Immature natural killer cell (primary cell): Measurements from ENCODE around the gene RSPH1. TPM values are rescaled to one million over a fixed set of nuclear protein-coding genes. Genes with fewer than 3 reads are reported as not detected.

ENCODE experiments used
- DNase-seq, 3 donors: peaks; one replicate each; pipeline ENCODE4 v3.0.0; 2022; ENCODE audit warnings: mixed read lengths in 1 of 3
- H3K27ac Mint-ChIP-seq, 6 donors: one replicate each; pipeline ENCODE4 v1.8.0; 2020; ENCODE audit warnings: mixed read lengths in 6 of 6, mild to moderate bottlenecking in 5 of 6, inconsistent platforms in 4 of 6, moderate library complexity in 3 of 6
- H3K27me3 Mint-ChIP-seq, 3 donors: one replicate each; pipeline ENCODE4 v1.8.0; 2020 to 2021; ENCODE audit warnings: low read depth in 3 of 3, mild to moderate bottlenecking in 3 of 3, mixed read lengths in 3 of 3, moderate library complexity in 3 of 3, inconsistent platforms in 1 of 3
- H3K36me3 Mint-ChIP-seq, 3 donors: one replicate each; pipeline ENCODE4 v1.8.0; 2020; ENCODE audit warnings: mixed read lengths in 3 of 3, inconsistent platforms in 2 of 3, mild to moderate bottlenecking in 2 of 3
- H3K4me1 Mint-ChIP-seq, 2 donors: one replicate each; pipeline ENCODE4 v1.8.0; 2020; ENCODE audit warnings: inconsistent platforms in 2 of 2, mild to moderate bottlenecking in 2 of 2, mixed read lengths in 2 of 2, moderate library complexity in 1 of 2
- H3K4me3 Mint-ChIP-seq, 5 donors: one replicate each; pipeline ENCODE4 v1.8.0; 2020; ENCODE audit warnings: mild to moderate bottlenecking in 5 of 5, mixed read lengths in 5 of 5, inconsistent platforms in 3 of 5, moderate library complexity in 3 of 5
- H3K9me3 Mint-ChIP-seq, 6 donors: one replicate each; pipeline ENCODE4 v1.8.0; 2020; ENCODE audit warnings: mild to moderate bottlenecking in 6 of 6, mixed read lengths in 6 of 6, inconsistent platforms in 4 of 6, moderate library complexity in 3 of 6
- polyA plus RNA-seq, 3 donors: library from polyadenylated mRNA; unstranded; fragments of 300-500 nt; fragmentation: Illumina TruSeq; gene quantifications; one replicate each; pipeline ENCODE4 v1.2.3, GENCODE V29; 2021

RSPH1 gene
- polyA plus RNA-seq: under 1 TPM in 1 of 3 donors, not detected in 2; 0.37 TPM

DNA sequence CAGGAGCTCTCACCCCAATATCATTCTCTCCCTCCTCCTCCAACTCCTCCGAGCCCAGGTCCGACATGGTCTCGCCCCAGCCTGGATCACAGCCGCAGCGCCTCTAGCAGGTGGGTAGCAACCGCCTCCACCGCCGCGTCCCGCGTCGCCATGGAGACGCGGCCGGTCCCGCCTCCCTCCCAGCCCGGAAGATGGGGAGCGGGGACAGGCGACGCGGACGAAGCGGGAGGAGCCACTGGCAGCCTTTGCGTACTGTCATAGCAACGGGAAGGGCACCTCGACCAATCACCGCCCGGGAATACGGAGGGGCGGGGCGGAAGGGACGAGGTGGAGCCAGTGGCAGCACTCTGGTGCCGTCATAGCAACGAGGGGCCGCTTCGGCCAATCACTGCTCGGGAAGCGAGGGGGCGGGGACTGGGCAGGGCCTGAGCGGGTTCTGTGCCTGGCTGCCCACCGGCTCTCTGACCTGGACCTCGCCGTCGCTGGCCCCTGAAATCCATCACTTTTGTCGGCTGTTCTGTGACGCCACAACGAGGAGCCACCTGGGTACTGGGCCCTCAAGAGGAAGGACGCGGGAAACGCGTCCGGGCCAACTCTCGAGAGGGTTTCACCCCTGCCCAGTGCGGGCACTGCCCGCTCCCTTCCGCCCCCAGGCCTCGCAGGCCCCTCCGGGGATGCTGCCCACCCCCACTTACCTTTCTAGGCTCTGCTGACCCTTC, at the start of gene RSPH1:
Gene RSPH1, minus strand, starts transcription at position 105 of the 719 bp plus-strand sequence. Its CDS starts 38 bp downstream, at position 67.
- peaks cover 17 to 18% of the 10 kb centered on the region in 2 donors for H3K4me1 Mint-ChIP-seq
- H3K27me3 Mint-ChIP-seq: peaks cover 7 to 9% (median 7%) of the 10 kb centered on the region in 3 donors
- no peaks in the 10 kb centered on the region for H3K36me3 Mint-ChIP-seq
- peak; percentile 99 for DNase-seq
- peak within 1 kb of the TSS; percentile 80 to 97 (median 88) for H3K27ac Mint-ChIP-seq
- no peaks in the 10 kb centered on the region for H3K9me3 Mint-ChIP-seq
- peak within 1 kb of the TSS; percentile 81 to 96 (median 90) for H3K4me3 Mint-ChIP-seq

DNA sequence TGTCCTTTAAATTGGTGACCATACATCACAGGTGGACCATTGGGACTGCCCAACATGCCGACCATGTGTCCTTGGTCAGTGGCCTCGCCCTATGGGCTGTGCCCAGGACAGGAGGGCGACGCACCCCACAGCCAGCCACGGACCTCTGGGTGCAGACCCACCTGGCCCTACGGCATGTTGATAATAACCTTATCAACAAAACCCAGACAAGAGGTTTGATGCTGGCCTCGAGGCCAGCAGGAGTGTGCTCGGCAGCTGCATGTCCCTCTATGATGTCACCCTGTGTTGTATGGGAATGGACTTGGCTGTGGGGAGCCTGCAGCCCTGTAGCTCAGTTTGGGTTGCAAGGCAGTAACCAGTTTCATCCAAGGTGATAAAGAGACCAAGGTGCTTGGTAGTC, 49.7 kb upstream of the RSPH1 start:
- DNase-seq: no peak
- Mint-ChIP-seq H3K27ac (peak overlapping the region in 1 of 6 donors; percentile 34), H3K9me3 (no peaks in the 10 kb centered on the region), H3K4me1 (peaks cover 6 to 8% of the 10 kb centered on the region in 2 donors), H3K36me3 (peaks cover 22 to 52% (median 23%) of the 10 kb centered on the region in 3 donors), H3K27me3 (peaks cover 2 to 7% (median 3%) of the 10 kb centered on the region in 3 donors), H3K4me3 (no peak overlapping the region)

DNA sequence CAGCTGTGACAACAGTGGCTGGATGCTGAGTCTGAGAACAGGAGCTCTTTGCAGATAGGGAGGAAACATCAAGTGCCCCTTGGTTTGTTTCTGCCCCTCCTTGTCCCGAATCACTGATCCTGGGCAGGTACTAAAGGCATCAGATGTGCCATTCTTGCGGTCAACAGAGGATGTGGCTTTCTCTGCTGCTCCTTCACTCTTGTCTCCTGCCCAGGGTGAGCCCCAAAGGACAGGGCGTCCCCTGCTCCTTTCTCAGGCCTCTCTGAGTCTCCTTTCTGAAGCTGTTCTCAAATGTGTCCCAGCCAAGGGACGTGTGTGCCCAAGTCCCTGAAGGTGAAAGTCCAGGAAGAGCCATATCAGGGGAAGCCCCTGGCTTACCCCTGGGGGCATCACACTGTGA, 49.3 kb upstream of the RSPH1 start:
- DNase-seq: no peak
- Mint-ChIP-seq H3K4me3 (peak overlapping the region in 1 of 5 donors; percentile 6), H3K27me3 (peaks cover 2 to 7% (median 3%) of the 10 kb centered on the region in 3 donors), H3K9me3 (no peaks in the 10 kb centered on the region), H3K36me3 (peaks cover 18 to 52% (median 27%) of the 10 kb centered on the region in 3 donors), H3K4me1 (peaks cover 6 to 8% of the 10 kb centered on the region in 2 donors), H3K27ac (peak overlapping the region in 1 of 6 donors; percentile 34)

DNA sequence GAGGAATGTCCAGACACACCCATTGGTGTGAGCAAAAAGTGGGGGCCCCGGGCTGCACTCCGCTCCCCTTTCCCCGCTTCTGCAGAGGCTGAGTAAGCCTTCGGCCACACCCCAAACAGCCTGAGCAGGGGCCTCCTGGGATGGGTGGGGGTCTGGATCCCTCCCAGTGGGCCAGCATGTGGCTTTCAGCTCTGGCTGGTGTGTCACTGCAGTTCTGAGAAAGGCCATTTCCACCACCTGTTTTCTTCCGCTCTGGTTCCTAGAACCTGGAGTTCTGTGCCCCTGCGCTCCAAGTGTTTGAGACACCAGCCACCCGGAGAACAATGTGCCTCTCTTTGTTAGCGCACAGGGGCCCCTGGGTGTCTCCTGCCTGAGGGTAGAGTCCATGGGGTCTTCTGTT, 48.5 kb upstream of the RSPH1 start:
- no peak for DNase-seq
- Mint-ChIP-seq H3K4me1 (peaks cover 6 to 8% of the 10 kb centered on the region in 2 donors), H3K27me3 (peaks cover 2 to 7% (median 3%) of the 10 kb centered on the region in 3 donors), H3K27ac (no peak overlapping the region), H3K36me3 (peaks cover 16 to 47% (median 30%) of the 10 kb centered on the region in 3 donors), H3K4me3 (no peak overlapping the region), H3K9me3 (no peaks in the 10 kb centered on the region)

DNA sequence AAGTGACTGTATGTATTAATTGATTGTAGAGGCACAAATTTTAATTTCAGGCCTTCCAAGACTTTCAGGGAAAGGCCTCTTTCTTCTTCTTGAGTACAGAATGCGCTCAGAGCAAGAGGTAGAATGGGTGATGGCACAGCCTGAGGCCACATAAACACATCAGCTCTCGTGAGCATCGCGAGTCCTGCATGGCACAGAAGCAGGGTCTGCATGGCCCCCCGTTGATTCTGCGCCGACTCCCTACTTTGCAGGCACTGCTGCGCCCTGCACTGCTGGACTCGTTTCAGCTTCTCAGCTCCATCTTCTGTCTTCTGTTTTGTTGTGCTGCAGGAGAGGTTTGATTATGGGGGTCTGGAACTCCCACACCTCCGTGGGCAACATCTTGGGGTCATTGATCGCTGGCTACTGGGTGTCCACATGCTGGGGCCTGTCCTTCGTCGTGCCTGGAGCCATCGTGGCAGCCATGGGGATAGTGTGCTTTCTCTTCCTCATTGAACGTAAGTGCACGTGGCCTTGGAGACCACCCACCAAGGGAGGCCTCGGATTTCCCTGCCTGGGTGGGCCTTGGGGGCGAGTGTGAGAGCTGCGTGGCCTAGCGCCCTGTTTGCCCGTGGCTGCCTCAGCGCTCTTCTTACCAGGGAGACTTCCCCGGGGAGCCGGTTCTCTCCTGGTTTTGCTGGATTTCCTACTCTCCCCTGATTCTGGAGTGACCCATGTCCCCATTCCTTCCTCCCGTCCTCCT, 47.3 kb upstream of the RSPH1 start:
- Mint-ChIP-seq H3K36me3 (peaks cover 11 to 39% (median 22%) of the 10 kb centered on the region in 3 donors), H3K4me1 (peaks cover 6 to 11% of the 10 kb centered on the region in 2 donors), H3K27me3 (peaks cover 2 to 5% (median 2%) of the 10 kb centered on the region in 3 donors), H3K9me3 (no peaks in the 10 kb centered on the region), H3K27ac (no peak overlapping the region), H3K4me3 (no peak overlapping the region)
- DNase-seq: no peak

DNA sequence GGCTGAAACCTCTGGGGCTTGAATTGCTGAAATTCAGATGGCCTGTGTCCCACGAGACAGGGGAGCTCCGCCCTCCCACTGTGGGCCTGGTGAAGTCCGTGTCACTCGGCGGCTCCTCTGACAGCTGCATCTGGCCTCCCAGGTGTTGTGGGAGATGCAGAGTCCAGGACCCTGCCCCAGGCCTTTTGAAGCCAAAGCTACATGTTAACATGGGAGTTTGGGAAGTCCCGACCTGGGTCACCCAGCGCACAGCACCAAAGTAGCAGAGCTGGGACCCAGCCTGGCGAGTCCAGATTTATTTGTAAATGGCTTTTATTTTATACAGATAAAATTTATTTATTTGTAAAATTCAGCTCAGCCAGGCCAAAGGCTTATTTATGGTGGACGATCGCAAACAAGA, 46.6 kb upstream of the RSPH1 start:
- DNase-seq: no peak
- Mint-ChIP-seq H3K4me1 (peaks cover 6 to 12% of the 10 kb centered on the region in 2 donors), H3K36me3 (peaks cover 13 to 35% (median 22%) of the 10 kb centered on the region in 3 donors), H3K27ac (no peak overlapping the region), H3K9me3 (no peaks in the 10 kb centered on the region), H3K4me3 (no peak overlapping the region), H3K27me3 (peaks cover 2 to 4% (median 2%) of the 10 kb centered on the region in 3 donors)

DNA sequence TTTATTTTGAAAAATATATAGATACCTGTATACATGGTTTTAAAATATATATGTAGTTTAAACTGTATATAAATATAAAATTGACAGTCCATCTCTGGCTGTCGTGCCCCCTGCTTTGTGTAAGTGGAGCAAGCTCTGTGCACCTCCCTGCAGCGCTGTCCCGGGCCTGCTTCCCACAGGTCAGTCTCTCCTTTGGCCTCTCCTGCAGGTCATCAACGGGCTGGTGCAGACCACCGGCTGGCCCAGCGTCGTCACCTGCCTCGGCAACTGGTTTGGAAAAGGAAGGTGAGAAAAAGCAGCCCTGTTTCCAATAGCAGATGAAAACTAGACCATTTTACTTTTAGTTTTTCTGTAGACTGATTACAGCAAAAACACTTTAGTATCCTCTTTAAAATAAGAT, 46.2 kb upstream of the RSPH1 start:
- peaks cover 13 to 31% (median 22%) of the 10 kb centered on the region in 3 donors for H3K36me3 Mint-ChIP-seq
- H3K27me3 Mint-ChIP-seq: peaks cover 2 to 4% (median 2%) of the 10 kb centered on the region in 3 donors
- H3K4me1 Mint-ChIP-seq: peaks cover 6 to 12% of the 10 kb centered on the region in 2 donors
- H3K4me3 Mint-ChIP-seq: no peak overlapping the region
- DNase-seq: no peak
- H3K27ac Mint-ChIP-seq: no peak overlapping the region
- no peaks in the 10 kb centered on the region for H3K9me3 Mint-ChIP-seq

DNA sequence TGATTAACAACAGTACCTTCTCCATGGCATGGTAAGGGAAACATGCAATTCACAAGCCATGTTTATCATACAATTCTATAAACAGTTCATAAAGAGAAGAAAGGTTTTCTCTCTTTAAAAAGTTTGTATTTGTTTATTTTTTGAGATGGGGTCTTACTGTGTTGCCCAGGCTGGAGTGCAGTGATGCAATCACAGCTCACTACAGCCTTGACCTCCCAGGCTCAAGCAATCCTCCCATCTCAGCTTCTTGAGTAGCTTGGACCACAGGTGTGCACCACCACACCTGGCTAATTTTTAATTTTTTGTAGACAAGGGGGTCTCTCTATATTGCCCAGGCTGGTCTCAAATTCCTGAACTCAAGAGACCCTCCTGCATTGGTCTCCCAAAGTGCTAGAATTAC, 45.6 kb upstream of the RSPH1 start:
- Mint-ChIP-seq H3K4me3 (no peak overlapping the region), H3K27ac (no peak overlapping the region), H3K4me1 (peaks cover 6 to 12% of the 10 kb centered on the region in 2 donors), H3K27me3 (peaks cover 0 to 4% (median 2%) of the 10 kb centered on the region in 3 donors), H3K36me3 (peaks cover 14 to 27% (median 22%) of the 10 kb centered on the region in 3 donors), H3K9me3 (no peaks in the 10 kb centered on the region)
- no peak for DNase-seq

DNA sequence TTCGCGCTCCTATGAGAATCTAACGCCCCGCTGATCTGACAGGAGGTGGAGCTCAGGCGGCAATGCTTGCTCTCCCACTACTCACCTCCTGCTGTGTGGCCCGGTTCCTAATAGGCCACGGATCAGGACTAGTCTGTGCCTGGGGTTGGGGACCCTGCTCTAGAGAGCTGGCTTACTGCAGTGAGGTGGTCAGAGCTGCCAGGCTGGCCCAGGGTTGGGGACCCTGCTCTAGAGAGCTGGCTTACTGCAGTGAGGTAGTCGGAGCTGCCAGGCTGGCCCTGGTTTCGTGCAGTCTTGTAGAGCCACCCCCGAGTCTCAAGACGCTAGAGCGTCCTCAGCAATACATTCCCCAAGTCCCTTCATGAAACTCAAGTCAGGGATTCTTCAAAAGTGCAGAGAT, 45.1 kb upstream of the RSPH1 start:
- Mint-ChIP-seq H3K9me3 (no peaks in the 10 kb centered on the region), H3K4me1 (peaks cover 6 to 12% of the 10 kb centered on the region in 2 donors), H3K36me3 (peaks cover 18 to 30% (median 20%) of the 10 kb centered on the region in 3 donors), H3K27ac (no peak overlapping the region), H3K27me3 (peaks cover 0 to 4% (median 2%) of the 10 kb centered on the region in 3 donors), H3K4me3 (no peak overlapping the region)
- no peak for DNase-seq

DNA sequence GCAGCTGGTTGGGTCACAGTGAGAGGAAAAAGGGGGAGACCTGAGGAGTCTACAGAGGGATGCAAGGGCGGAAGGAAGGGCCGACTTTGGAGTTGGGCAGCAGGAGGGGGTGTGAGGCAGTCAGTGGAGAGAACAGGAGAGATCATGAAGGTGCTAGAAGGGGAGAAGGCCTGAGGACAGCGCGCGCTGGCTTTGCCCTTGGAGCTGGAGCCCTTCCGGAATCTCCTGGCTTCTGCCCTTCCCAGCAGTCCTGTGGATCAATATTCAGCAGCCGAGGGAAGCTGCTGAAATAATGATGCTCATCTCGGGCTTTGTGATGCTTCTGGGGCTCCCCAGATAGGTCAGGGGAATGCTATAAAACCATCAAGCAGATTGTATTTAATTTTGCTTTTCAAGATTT, 44.4 kb upstream of the RSPH1 start:
- Mint-ChIP-seq H3K4me1 (peaks cover 5 to 10% of the 10 kb centered on the region in 2 donors), H3K27ac (no peak overlapping the region), H3K27me3 (peaks cover 0 to 4% (median under 1%) of the 10 kb centered on the region in 3 donors), H3K36me3 (peaks cover 18 to 31% (median 19%) of the 10 kb centered on the region in 3 donors), H3K4me3 (no peak overlapping the region), H3K9me3 (no peaks in the 10 kb centered on the region)
- no peak for DNase-seq

DNA sequence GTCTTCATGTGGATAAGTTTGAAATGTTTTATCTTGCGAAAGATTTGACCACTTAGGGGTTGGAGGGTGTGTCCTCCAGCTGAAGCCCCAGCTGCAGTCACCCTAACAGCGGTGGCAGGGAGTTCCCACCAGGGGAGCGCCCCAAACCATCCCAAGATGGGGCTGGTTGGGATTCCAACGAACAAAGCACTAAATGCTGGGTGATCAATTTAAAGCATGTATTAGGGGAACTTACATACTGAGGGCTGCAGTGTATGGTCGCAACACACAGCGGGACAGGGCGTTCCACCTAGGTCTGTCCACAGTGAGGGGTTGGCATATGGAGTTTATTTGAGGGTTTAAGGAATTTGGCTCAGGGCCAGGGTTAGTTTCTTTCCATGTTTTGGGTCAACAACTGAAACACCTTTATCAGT, 43.9 kb upstream of the RSPH1 start:
- Mint-ChIP-seq H3K9me3 (no peaks in the 10 kb centered on the region), H3K27ac (no peak overlapping the region), H3K4me1 (peaks cover under 1 to 6% of the 10 kb centered on the region in 2 donors), H3K36me3 (peaks cover 18 to 29% (median 20%) of the 10 kb centered on the region in 3 donors), H3K4me3 (no peak overlapping the region), H3K27me3 (peaks cover 0 to 4% (median 0%) of the 10 kb centered on the region in 3 donors)
- no peak for DNase-seq

DNA sequence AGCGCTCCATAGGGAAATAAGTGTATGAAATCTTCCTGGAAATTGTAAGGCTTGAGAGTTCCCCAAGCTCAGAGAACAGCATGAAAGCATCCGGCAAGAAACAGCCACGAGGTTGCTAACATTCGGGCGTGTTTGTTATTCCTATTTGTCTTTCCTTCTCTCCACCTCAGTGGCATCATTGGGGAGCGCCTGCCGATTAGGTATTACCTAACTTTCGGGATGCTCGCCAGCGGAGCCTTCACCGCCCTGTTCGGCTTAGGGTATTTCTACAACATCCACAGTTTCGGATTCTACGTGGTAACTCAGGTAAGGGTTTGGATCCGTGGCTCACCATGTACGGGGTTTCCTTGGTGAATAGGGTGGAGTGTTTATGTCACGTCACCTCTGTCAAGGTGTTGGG, 43.3 kb upstream of the RSPH1 start:
- Mint-ChIP-seq H3K4me1 (peaks cover 0 to 4% of the 10 kb centered on the region in 2 donors), H3K36me3 (peaks cover 18 to 24% (median 23%) of the 10 kb centered on the region in 3 donors), H3K9me3 (no peaks in the 10 kb centered on the region), H3K27ac (peak overlapping the region in 1 of 6 donors; percentile 25), H3K4me3 (no peak overlapping the region), H3K27me3 (peaks cover 0 to 4% (median 0%) of the 10 kb centered on the region in 3 donors)
- DNase-seq: no peak

DNA sequence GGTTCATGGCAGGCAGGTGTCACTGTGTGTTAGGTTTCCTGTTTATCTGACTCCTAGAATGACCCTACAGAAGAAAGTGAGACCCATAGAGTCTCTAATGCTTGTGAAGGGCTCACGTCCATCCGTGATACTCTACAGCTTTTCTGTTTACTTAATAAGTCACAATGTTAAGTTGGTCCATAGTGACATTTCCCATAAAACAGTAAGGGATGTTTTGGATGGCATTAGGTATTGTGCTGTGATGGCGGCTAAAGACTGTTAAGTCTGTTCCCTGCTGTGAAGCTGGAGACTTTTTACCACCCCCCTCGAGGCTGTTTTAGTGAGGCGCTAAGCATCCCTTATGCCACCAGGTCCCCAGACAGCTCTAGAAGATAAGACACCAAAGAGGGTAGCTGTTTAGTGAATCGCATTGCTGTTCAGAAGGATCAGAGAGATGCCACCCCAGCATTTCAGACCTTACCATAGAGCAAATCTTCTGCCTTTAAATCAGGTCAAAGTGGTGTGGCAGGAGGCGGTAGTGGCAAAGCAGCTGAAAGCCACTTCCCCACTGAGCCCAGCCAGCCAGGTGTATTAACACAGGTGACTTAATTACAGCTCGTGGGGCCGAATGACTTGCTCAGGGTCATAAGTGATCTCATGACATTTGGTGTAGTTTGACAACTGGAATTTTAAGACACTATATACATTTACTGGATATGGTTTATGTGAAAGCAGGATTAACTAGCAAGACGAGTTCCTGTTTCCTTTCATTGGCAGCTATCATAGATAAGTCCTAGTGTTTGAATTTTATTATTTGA, 42.7 kb upstream of the RSPH1 start:
- peaks cover 15 to 22% (median 21%) of the 10 kb centered on the region in 3 donors for H3K36me3 Mint-ChIP-seq
- DNase-seq: no peak
- peaks cover 0 to 11% of the 10 kb centered on the region in 2 donors for H3K4me1 Mint-ChIP-seq
- H3K9me3 Mint-ChIP-seq: no peaks in the 10 kb centered on the region
- no peak overlapping the region for H3K4me3 Mint-ChIP-seq
- peaks cover 0 to 4% (median 2%) of the 10 kb centered on the region in 3 donors for H3K27me3 Mint-ChIP-seq
- no peak overlapping the region for H3K27ac Mint-ChIP-seq
